Measurements from ENCODE around the gene NR2F1-AS1.
"Not testable (repeated sequence)": the region's sequence is repeated elsewhere in the genome, so short reads cannot be mapped to it uniquely, and the experiment has no call there.

The NR2F1-AS1 gene

GRCh38 chr5:93567424-93567823, 13.6 kb downstream of the NR2F1-AS1 start:
- Histone ChIP-seq H3K9me3 (replicated peaks; ENCODE audit: insufficient read depth, low read length) (no peaks in the 10 kb centered on the region), H3K4me2 (ENCODE audit: low read depth, low read length) (no peak overlapping the region), H3K79me2 (ENCODE audit: low read length) (no peaks in the 10 kb centered on the region), H3K9ac (ENCODE audit: low read length) (no peak overlapping the region), H3K9me2 (replicated peaks; ENCODE audit: insufficient read depth, low read length) (no peaks in the 10 kb centered on the region), H4K20me1 (ENCODE audit: insufficient read depth, low read length) (no peaks in the 10 kb centered on the region), H3K27me3 (replicated peaks; ENCODE audit: insufficient read depth, low read length) (no peaks in the 10 kb centered on the region), H2AFZ (ENCODE audit: low read length) (no peak overlapping the region), H3K36me3 (replicated peaks; ENCODE audit: insufficient read depth, low read length) (no peaks in the 10 kb centered on the region), H3F3A (ENCODE audit: insufficient read depth, low read length) (no peaks in the 10 kb centered on the region), H3K4me1 (ENCODE audit: low read length) (no peaks in the 10 kb centered on the region), H3K27ac (ENCODE audit: low read length) (no peak overlapping the region), H3K4me3 (ENCODE audit: low read length) (no peak overlapping the region)
- TF ChIP-seq EZH2 (optimal IDR thresholded peaks at IDR 0.05; ENCODE audit: low read depth, low read length), result no peak
- TF ChIP-seq EZH2phosphoT487 (IDR thresholded peaks at IDR 0.05; ENCODE audit: low read length), result no peak
- TF ChIP-seq CTCF (IDR thresholded peaks at IDR 0.05; ENCODE audit: low read length), result no peak
- DNase-seq, result no peak

- Histone ChIP-seq H3K4me2 (ENCODE audit: low read depth, low read length) (no peak overlapping the region), H3K4me1 (ENCODE audit: low read length) (no peaks in the 10 kb centered on the region), H3K9me3 (replicated peaks; ENCODE audit: insufficient read depth, low read length) (no peaks in the 10 kb centered on the region), H2AFZ (ENCODE audit: low read length) (no peak overlapping the region), H3K79me2 (ENCODE audit: low read length) (no peaks in the 10 kb centered on the region), H3K36me3 (replicated peaks; ENCODE audit: insufficient read depth, low read length) (no peaks in the 10 kb centered on the region), H3F3A (ENCODE audit: insufficient read depth, low read length) (no peaks in the 10 kb centered on the region), H3K4me3 (ENCODE audit: low read length) (no peak overlapping the region), H3K9me2 (replicated peaks; ENCODE audit: insufficient read depth, low read length) (no peaks in the 10 kb centered on the region), H3K9ac (ENCODE audit: low read length) (no peak overlapping the region), H4K20me1 (ENCODE audit: insufficient read depth, low read length) (no peaks in the 10 kb centered on the region), H3K27ac (ENCODE audit: low read length) (no peak overlapping the region), H3K27me3 (replicated peaks; ENCODE audit: insufficient read depth, low read length) (no peaks in the 10 kb centered on the region)
- DNase-seq, result no peak
- TF ChIP-seq EZH2phosphoT487 (IDR thresholded peaks at IDR 0.05; ENCODE audit: low read length) (no peak), CTCF (IDR thresholded peaks at IDR 0.05; ENCODE audit: low read length) (no peak), EZH2 (optimal IDR thresholded peaks at IDR 0.05; ENCODE audit: low read depth, low read length) (no peak)
Measured at GRCh38 chr5:93566091-93566490, 14.9 kb downstream of the NR2F1-AS1 start.

GRCh38 chr5:93557021-93557604, 23.9 kb downstream of the NR2F1-AS1 start:
- H3K9me2 ChIP-seq (replicated peaks; ENCODE audit: insufficient read depth, low read length), result no peaks in the 10 kb centered on the region
- H3K27ac ChIP-seq (ENCODE audit: low read length), result no peak overlapping the region
- H3K9ac ChIP-seq (ENCODE audit: low read length), result no peak overlapping the region
- no peaks in the 10 kb centered on the region for H4K20me1 ChIP-seq (ENCODE audit: insufficient read depth, low read length)
- no peak overlapping the region for H2AFZ ChIP-seq (ENCODE audit: low read length)
- H3K79me2 ChIP-seq (ENCODE audit: low read length), result no peaks in the 10 kb centered on the region
- no peaks in the 10 kb centered on the region for H3K4me1 ChIP-seq (ENCODE audit: low read length)
- H3F3A ChIP-seq (ENCODE audit: insufficient read depth, low read length), result no peaks in the 10 kb centered on the region
- DNase-seq, result no peak
- H3K36me3 ChIP-seq (replicated peaks; ENCODE audit: insufficient read depth, low read length), result no peaks in the 10 kb centered on the region
- H3K4me3 ChIP-seq (ENCODE audit: low read length), result no peak overlapping the region
- H3K4me2 ChIP-seq (ENCODE audit: low read depth, low read length), result no peak overlapping the region
- TF ChIP-seq EZH2 (optimal IDR thresholded peaks at IDR 0.05; ENCODE audit: low read depth, low read length) (no peak), EZH2phosphoT487 (IDR thresholded peaks at IDR 0.05; ENCODE audit: low read length) (no peak), CTCF (IDR thresholded peaks at IDR 0.05; ENCODE audit: low read length) (no peak)
- H3K27me3 ChIP-seq (replicated peaks; ENCODE audit: insufficient read depth, low read length), result no peaks in the 10 kb centered on the region
- H3K9me3 ChIP-seq (replicated peaks; ENCODE audit: insufficient read depth, low read length), result no peaks in the 10 kb centered on the region

- H3K4me3 ChIP-seq (ENCODE audit: low read length); H3K4me1 ChIP-seq (ENCODE audit: low read length); H3K36me3 ChIP-seq (replicated peaks; ENCODE audit: insufficient read depth, low read length); H3K27ac ChIP-seq (ENCODE audit: low read length); H3F3A ChIP-seq (ENCODE audit: insufficient read depth, low read length); H4K20me1 ChIP-seq (ENCODE audit: insufficient read depth, low read length); H3K9ac ChIP-seq (ENCODE audit: low read length); H3K9me3 ChIP-seq (replicated peaks; ENCODE audit: insufficient read depth, low read length); H3K27me3 ChIP-seq (replicated peaks; ENCODE audit: insufficient read depth, low read length); H2AFZ ChIP-seq (ENCODE audit: low read length); H3K9me2 ChIP-seq (replicated peaks; ENCODE audit: insufficient read depth, low read length); H3K79me2 ChIP-seq (ENCODE audit: low read length); H3K4me2 ChIP-seq (ENCODE audit: low read depth, low read length); DNase-seq: not testable (repeated sequence)
Measured at GRCh38 chr5:93549594-93549993, 31.4 kb downstream of the NR2F1-AS1 start.

Measured in MM.1S (cell line).